ENCODE measurements around the gene PHPT1.
"Not testable (repeated sequence)": the region's sequence is repeated elsewhere in the genome, so short reads cannot be mapped to it uniquely, and the experiment has no call there.

Gene PHPT1

GRCh38 chr9:136840877-136841645, 8.1 kb upstream of the PHPT1 start:
- Histone ChIP-seq H2AFZ (ENCODE audit: low read length) (no peak overlapping the region), H3K79me2 (ENCODE audit: insufficient read depth, low read length) (no peaks in the 10 kb centered on the region), H3K27ac (ENCODE audit: low read depth, low read length, poor library complexity, severe bottlenecking) (peak overlapping the region; percentile 62), H4K20me1 (ENCODE audit: insufficient read depth, low read length) (no peaks in the 10 kb centered on the region), H3K9me3 (ENCODE audit: low read length) (no peaks in the 10 kb centered on the region), H3K4me3 (ENCODE audit: low read depth, low read length, poor library complexity, severe bottlenecking) (no peak overlapping the region), H3K9me2 (ENCODE audit: low read depth, low read length) (no peaks in the 10 kb centered on the region), H3K36me3 (ENCODE audit: insufficient read depth, low read length) (peaks cover 35% of the 10 kb centered on the region), H3K27me3 (ENCODE audit: insufficient read depth, low read length) (no peaks in the 10 kb centered on the region), H3F3A (ENCODE audit: insufficient read depth, low read length) (no peaks in the 10 kb centered on the region), H3K4me1 (ENCODE audit: insufficient read depth, low read length, severe bottlenecking) (peaks cover 28% of the 10 kb centered on the region), H3K4me2 (ENCODE audit: low read length) (no peak overlapping the region), H3K9ac (ENCODE audit: low read length) (no peak overlapping the region)
- no peak for TF ChIP-seq EZH2 (IDR thresholded peaks at IDR 0.05; ENCODE audit: borderline replicate concordance, low read length)
- TF ChIP-seq, protein P1, sequence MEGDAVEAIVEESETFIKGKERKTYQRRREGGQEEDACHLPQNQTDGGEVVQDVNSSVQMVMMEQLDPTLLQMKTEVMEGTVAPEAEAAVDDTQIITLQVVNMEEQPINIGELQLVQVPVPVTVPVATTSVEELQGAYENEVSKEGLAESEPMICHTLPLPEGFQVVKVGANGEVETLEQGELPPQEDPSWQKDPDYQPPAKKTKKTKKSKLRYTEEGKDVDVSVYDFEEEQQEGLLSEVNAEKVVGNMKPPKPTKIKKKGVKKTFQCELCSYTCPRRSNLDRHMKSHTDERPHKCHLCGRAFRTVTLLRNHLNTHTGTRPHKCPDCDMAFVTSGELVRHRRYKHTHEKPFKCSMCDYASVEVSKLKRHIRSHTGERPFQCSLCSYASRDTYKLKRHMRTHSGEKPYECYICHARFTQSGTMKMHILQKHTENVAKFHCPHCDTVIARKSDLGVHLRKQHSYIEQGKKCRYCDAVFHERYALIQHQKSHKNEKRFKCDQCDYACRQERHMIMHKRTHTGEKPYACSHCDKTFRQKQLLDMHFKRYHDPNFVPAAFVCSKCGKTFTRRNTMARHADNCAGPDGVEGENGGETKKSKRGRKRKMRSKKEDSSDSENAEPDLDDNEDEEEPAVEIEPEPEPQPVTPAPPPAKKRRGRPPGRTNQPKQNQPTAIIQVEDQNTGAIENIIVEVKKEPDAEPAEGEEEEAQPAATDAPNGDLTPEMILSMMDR (IDR thresholded peaks at IDR 0.05; ENCODE audit: low read length) = no peak

DNA sequence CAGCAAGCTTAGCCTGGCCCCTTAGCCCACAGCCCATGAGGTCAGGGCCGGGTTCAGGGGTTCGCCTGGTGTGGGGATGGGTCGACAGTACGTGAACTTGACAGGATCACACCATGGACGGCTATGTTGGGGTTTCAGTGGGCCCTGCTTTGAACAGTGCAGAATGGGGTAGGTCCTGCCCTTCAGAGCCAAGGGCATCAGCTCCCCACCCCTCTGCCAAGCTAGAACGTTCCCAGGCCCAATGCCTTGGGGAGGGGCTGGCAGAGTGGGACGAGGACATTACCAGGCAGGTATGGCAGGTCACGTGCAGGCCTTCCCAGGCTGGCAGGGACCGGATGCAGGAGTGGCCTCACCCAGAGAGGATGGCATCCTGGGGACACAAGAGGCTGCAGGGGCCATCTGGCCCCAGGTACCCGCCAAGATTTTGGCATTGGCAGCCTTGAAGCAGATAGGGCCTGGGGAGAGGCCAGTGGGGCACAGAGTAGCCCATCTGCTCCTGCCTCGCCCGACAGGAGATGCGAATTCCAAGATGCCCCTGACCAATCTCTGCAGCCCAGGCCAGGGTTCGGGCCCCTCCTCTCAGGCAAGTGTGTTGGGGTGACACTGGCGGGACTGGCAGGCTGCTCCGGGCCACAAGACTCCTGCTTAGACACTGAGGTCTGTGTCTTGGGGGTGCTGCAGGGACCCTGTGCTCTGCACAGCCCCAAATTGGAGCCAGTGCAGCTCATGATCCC, 7.4 kb upstream of the PHPT1 start:
- Histone ChIP-seq H3K4me2 (ENCODE audit: low read length) (peak overlapping the region; percentile 78; the same call in 1 of the 2 replicates), H3K36me3 (ENCODE audit: insufficient read depth, low read length) (peaks cover 35% of the 10 kb centered on the region), H3K4me1 (ENCODE audit: insufficient read depth, low read length, severe bottlenecking) (peaks cover 28% of the 10 kb centered on the region), H3K4me3 (ENCODE audit: low read depth, low read length, poor library complexity, severe bottlenecking) (peak overlapping the region; percentile 59), H3K27ac (ENCODE audit: low read depth, low read length, poor library complexity, severe bottlenecking) (peak overlapping the region; percentile 62)
- H3K9me2 ChIP-seq (ENCODE audit: low read depth, low read length); H2AFZ ChIP-seq (ENCODE audit: low read length); H3K9ac ChIP-seq (ENCODE audit: low read length); H3F3A ChIP-seq (ENCODE audit: insufficient read depth, low read length); H3K79me2 ChIP-seq (ENCODE audit: insufficient read depth, low read length); H4K20me1 ChIP-seq (ENCODE audit: insufficient read depth, low read length); H3K9me3 ChIP-seq (ENCODE audit: low read length); H3K27me3 ChIP-seq (ENCODE audit: insufficient read depth, low read length): not testable (repeated sequence)

GRCh38 chr9:136842380-136842948, 6.7 kb upstream of the PHPT1 start, which contains the start of gene AJM1:
Gene AJM1 (plus strand): TSS chr9:136842478. CDS start chr9:136844415, 1,937 bp downstream.
- not testable (repeated sequence) for H2AFZ ChIP-seq (ENCODE audit: low read length); H4K20me1 ChIP-seq (ENCODE audit: insufficient read depth, low read length); H3K9me2 ChIP-seq (ENCODE audit: low read depth, low read length); H3K27me3 ChIP-seq (ENCODE audit: insufficient read depth, low read length); H3K9me3 ChIP-seq (ENCODE audit: low read length); H3F3A ChIP-seq (ENCODE audit: insufficient read depth, low read length); H3K79me2 ChIP-seq (ENCODE audit: insufficient read depth, low read length)
- Histone ChIP-seq H3K36me3 (ENCODE audit: insufficient read depth, low read length) (peaks cover 35% of the 10 kb centered on the region), H3K4me2 (ENCODE audit: low read length) (peak within 1 kb of the TSS; percentile 78), H3K4me3 (ENCODE audit: low read depth, low read length, poor library complexity, severe bottlenecking) (peak within 1 kb of the TSS; percentile 59), H3K27ac (ENCODE audit: low read depth, low read length, poor library complexity, severe bottlenecking) (peak within 1 kb of the TSS; percentile 63), H3K9ac (ENCODE audit: low read length) (peak within 1 kb of the TSS; percentile 53; the same call in 1 of the 2 replicates), H3K4me1 (ENCODE audit: insufficient read depth, low read length, severe bottlenecking) (peaks cover 28% of the 10 kb centered on the region)
- TF ChIP-seq, protein P1 (IDR thresholded peaks at IDR 0.05; ENCODE audit: low read length) = peak; percentile 77

DNA sequence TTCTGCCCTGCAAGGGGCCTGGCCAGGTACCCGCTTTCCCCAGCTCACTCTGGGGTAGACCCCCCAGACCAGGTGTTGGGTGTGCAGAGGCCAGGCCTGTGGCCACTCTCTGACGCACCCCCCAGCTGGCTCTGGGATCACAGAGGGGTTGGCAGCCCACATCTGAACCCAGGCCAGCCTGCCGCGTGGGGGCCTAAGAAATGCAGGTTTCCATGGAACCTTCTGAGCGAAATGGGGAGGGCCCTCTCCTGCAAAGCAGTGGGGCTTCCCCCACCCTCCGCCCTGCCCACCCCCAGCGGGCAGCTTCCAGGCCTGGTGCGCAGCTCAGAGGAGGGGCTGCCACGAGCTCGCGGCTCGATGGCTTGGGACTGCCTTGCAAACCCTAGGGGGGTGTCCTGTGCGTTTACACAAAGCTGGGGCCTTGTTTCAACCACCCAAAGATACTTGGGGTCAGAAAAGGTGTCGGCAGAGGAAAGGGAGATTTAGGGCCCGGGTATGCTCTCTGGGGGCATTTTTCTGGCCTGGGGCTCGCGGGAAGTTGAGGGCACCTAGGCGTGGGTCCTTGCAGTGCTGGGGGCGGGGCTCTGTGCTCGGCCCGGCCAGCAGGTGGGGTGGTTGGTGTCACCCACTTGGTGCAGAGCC, 5.9 kb upstream of the PHPT1 start:
- Histone ChIP-seq H3K9ac (ENCODE audit: low read length) (peak overlapping the region; percentile 1; the same call in 1 of the 2 replicates), H3K4me2 (ENCODE audit: low read length) (peak overlapping the region; percentile 58), H3K4me1 (ENCODE audit: insufficient read depth, low read length, severe bottlenecking) (peaks cover 28% of the 10 kb centered on the region), H3K36me3 (ENCODE audit: insufficient read depth, low read length) (peaks cover 27% of the 10 kb centered on the region), H3K27ac (ENCODE audit: low read depth, low read length, poor library complexity, severe bottlenecking) (peak overlapping the region; percentile 63)
- H3F3A ChIP-seq (ENCODE audit: insufficient read depth, low read length); H3K9me2 ChIP-seq (ENCODE audit: low read depth, low read length); H3K27me3 ChIP-seq (ENCODE audit: insufficient read depth, low read length); H3K79me2 ChIP-seq (ENCODE audit: insufficient read depth, low read length); H2AFZ ChIP-seq (ENCODE audit: low read length); H3K4me3 ChIP-seq (ENCODE audit: low read depth, low read length, poor library complexity, severe bottlenecking); H3K9me3 ChIP-seq (ENCODE audit: low read length); H4K20me1 ChIP-seq (ENCODE audit: insufficient read depth, low read length): not testable (repeated sequence)
